ENCODE measurements around the gene FAM180B. TPM values are rescaled to one million over a fixed set of nuclear protein-coding genes. Genes with fewer than 3 reads are reported as not detected.

Gene FAM180B
- total RNA-seq, 1 experiment from 2014 or later: 0.28 TPM

DNA sequence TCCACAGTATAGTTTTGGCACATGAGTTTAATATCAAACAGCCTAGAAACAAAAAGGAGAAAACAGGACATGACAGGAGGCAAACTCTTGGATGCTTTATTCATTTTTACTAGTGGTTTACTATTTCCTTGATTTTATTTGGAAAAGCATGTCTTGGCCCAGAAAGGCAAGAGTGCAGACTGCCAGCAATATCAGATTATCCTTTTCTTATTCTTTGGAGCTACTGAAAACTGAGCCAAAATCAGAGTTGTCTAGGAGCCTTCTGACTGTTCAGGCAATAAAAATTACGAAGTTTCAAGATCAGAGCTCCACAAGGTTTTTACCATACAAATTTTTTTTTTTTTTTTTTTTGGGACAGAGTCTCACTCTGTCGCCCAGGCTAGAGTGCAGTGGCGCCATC lies 49.6 kb upstream of the FAM180B start (continued):
- no peak for TF ChIP-seq ZNF138 (CRISPR knock-in tag; conservative IDR thresholded peaks at IDR 0.05)
- TF ChIP-seq TEAD1 (CRISPR knock-in tag; IDR thresholded peaks at IDR 0.05): no peak
- no peak for TF ChIP-seq TCF7 (CRISPR knock-in tag; IDR thresholded peaks at IDR 0.05; ENCODE audit: low read depth)
- TF ChIP-seq SOX15 (CRISPR knock-in tag; IDR thresholded peaks at IDR 0.05): no peak
- no peak for TF ChIP-seq STAT6 (CRISPR knock-in tag; conservative IDR thresholded peaks at IDR 0.05; ENCODE audit: low read depth)
- TF ChIP-seq JUN (CRISPR knock-in tag; IDR thresholded peaks at IDR 0.05): no peak
- no peak for TF ChIP-seq ETV6 (CRISPR knock-in tag; IDR thresholded peaks at IDR 0.05)
- TF ChIP-seq ZNF512 (CRISPR knock-in tag; IDR thresholded peaks at IDR 0.05; ENCODE audit: borderline replicate concordance): no peak
- no peak for TF ChIP-seq RELA (CRISPR knock-in tag; IDR thresholded peaks at IDR 0.05; ENCODE audit: borderline replicate concordance)
- TF ChIP-seq, protein P1, sequence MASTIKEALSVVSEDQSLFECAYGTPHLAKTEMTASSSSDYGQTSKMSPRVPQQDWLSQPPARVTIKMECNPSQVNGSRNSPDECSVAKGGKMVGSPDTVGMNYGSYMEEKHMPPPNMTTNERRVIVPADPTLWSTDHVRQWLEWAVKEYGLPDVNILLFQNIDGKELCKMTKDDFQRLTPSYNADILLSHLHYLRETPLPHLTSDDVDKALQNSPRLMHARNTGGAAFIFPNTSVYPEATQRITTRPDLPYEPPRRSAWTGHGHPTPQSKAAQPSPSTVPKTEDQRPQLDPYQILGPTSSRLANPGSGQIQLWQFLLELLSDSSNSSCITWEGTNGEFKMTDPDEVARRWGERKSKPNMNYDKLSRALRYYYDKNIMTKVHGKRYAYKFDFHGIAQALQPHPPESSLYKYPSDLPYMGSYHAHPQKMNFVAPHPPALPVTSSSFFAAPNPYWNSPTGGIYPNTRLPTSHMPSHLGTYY (CRISPR knock-in tag; IDR thresholded peaks at IDR 0.05): no peak

DNA sequence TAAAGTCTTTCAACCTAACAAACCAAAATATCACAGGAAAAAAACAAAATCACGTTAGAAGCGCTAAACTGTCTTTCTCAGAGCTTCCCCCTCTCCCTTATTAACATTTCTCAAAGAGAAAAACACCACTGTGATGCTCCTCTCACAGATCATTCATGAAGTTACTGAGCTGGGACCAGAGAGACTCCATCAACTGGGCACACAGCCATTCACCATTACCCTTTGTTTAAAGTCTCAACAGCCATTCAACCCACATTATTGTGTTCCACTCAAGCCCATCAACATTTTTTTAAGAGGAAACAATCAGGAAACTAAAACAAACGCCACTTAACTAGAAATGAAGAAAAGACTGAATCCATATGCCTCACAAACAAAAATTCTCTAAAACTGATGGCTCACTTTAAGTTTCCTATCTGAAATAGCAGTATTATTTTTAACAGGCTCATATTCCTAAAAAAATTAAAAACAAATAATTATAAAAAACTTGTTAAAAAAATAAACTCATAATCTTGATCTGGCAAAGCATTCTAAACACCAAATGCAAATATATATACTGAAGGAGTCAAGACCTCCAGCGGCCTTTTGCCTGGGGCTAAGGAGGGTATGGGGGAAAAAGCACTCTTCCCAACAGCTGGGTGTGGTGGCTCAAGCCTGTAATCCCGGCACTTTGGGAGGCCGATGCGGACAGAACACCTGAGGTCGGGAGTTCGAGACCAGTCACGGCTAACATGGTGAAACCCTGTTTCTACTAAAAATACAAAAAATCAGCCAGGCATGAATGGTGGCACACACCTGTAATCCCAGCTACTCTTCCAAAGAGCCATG lies 47.5 kb upstream of the FAM180B start:
- ChIA-PET CTCF (interaction anchor here (0.8 to 1.9 kb wide), 2 partner anchors 12 to 14 kb away, joined by 3 to 8 read pairs; no protein-coding TSS in a partner anchor), POLR2A (interaction anchor here (1.4 kb wide), 1 partner anchor 14 kb away, joined by 5 read pairs; the partner anchor contains the start of gene CELF1)
- Mint-ChIP-seq H3K4me3 (peak overlapping the region; percentile 2; the same call in 1 of the 2 replicates), H3K9me3 (no peaks in the 10 kb centered on the region), H3K36me3 (peaks cover 3% of the 10 kb centered on the region; the same call in 1 of the 2 replicates), H3K27me3 (ENCODE audit: low read depth) (no peaks in the 10 kb centered on the region), H3K27ac (peak overlapping the region; percentile 94), H3K4me1 (peaks cover 38% of the 10 kb centered on the region)
- ATAC-seq (peak; percentile 44), DNase-seq (ENCODE audit: low spot score) (no peak)
- TF ChIP-seq NR1H2 (CRISPR knock-in tag; IDR thresholded peaks at IDR 0.05) (no peak), RELA (CRISPR knock-in tag; IDR thresholded peaks at IDR 0.05; ENCODE audit: borderline replicate concordance) (no peak), ZNF671 (CRISPR knock-in tag; IDR thresholded peaks at IDR 0.05) (no peak), RORB (CRISPR knock-in tag; IDR thresholded peaks at IDR 0.05) (no peak), GTF2I (CRISPR knock-in tag; conservative IDR thresholded peaks at IDR 0.05) (no peak), CREB1 (CRISPR knock-in tag; IDR thresholded peaks at IDR 0.05) (no peak), IRF2 (CRISPR knock-in tag; IDR thresholded peaks at IDR 0.05; ENCODE audit: borderline replicate concordance, low read depth) (no peak), E2F1 (CRISPR knock-in tag; IDR thresholded peaks at IDR 0.05) (no peak), ZNF121 (CRISPR knock-in tag; IDR thresholded peaks at IDR 0.05) (no peak)
- TF ChIP-seq, protein P2, sequence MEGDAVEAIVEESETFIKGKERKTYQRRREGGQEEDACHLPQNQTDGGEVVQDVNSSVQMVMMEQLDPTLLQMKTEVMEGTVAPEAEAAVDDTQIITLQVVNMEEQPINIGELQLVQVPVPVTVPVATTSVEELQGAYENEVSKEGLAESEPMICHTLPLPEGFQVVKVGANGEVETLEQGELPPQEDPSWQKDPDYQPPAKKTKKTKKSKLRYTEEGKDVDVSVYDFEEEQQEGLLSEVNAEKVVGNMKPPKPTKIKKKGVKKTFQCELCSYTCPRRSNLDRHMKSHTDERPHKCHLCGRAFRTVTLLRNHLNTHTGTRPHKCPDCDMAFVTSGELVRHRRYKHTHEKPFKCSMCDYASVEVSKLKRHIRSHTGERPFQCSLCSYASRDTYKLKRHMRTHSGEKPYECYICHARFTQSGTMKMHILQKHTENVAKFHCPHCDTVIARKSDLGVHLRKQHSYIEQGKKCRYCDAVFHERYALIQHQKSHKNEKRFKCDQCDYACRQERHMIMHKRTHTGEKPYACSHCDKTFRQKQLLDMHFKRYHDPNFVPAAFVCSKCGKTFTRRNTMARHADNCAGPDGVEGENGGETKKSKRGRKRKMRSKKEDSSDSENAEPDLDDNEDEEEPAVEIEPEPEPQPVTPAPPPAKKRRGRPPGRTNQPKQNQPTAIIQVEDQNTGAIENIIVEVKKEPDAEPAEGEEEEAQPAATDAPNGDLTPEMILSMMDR (IDR thresholded peaks at IDR 0.05): no peak
- TF ChIP-seq, protein P3, sequence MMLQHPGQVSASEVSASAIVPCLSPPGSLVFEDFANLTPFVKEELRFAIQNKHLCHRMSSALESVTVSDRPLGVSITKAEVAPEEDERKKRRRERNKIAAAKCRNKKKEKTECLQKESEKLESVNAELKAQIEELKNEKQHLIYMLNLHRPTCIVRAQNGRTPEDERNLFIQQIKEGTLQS (CRISPR knock-in tag; conservative IDR thresholded peaks at IDR 0.05): no peak

Data from WTC11 (cell line).